WTC11 (cell line): Measurements from ENCODE around the gene VTI1A. TPM values are rescaled to one million over a fixed set of nuclear protein-coding genes. Genes with fewer than 3 reads are reported as not detected.

Experiments
- ATAC-seq: fragments of 200-7000 bp; cut with Tn5 transposase; 2 replicates; pipeline ENCODE4 v1.10.0; 2021; ENCODE audit warnings: mild to moderate bottlenecking, moderate library complexity
- CTCF ChIA-PET: fragments of 300-600 bp; sonication (Branson Sonifier 250); formaldehyde crosslinking; loops from one replicate; lab custom pipeline; 2021; ENCODE audit warnings: antibody characterized with exemption; lab: Charles Lee
- POLR2A ChIA-PET: fragments of 350-600 bp; sonication (Branson Sonifier 250); formaldehyde crosslinking; loops from one replicate; lab custom pipeline; 2021; ENCODE audit warnings: antibody characterized with exemption; lab: Charles Lee
- DNase-seq: peaks from one replicate; pipeline ENCODE4 v3.0.0; 2021; ENCODE audit warnings: low spot score
- H3K27ac Mint-ChIP-seq: 2 replicates; pipeline ENCODE4 v1.8.0; 2021; ENCODE audit warnings: mixed read lengths
- H3K27me3 Mint-ChIP-seq: 2 replicates; pipeline ENCODE4 v1.8.0; 2021; ENCODE audit warnings: low read depth, mild to moderate bottlenecking, moderate library complexity, mixed read lengths
- H3K36me3 Mint-ChIP-seq: 2 replicates; pipeline ENCODE4 v1.8.0; 2021; ENCODE audit warnings: mixed read lengths
- H3K4me1 Mint-ChIP-seq: 2 replicates; pipeline ENCODE4 v1.8.0; 2022; ENCODE audit warnings: mixed read lengths
- H3K4me3 Mint-ChIP-seq: 2 replicates; pipeline ENCODE4 v1.8.0; 2021; ENCODE audit warnings: mild to moderate bottlenecking, moderate library complexity, mixed read lengths
- H3K9me3 Mint-ChIP-seq: 2 replicates; pipeline ENCODE4 v1.8.0; 2021; ENCODE audit warnings: mixed read lengths
- ATF1 ChIP-seq: sonication (generic); formaldehyde crosslinking; IDR thresholded peaks from 2 replicates; pipeline ENCODE4 v1.8.1; 2023; ENCODE audit warnings: mild to moderate bottlenecking, moderate library complexity, missing genetic modification reagents
- CREM ChIP-seq: sonication (generic); formaldehyde crosslinking; IDR thresholded peaks from 2 replicates; pipeline ENCODE4 v1.8.1; 2022; ENCODE audit warnings: mild to moderate bottlenecking, missing genetic modification reagents, moderate library complexity
- ERG ChIP-seq: fragments of 250-450 bp; sonication (Bioruptor Pico); IDR thresholded peaks from 2 replicates; pipeline ENCODE4 v1.8.0; 2021; ENCODE audit warnings: mild to moderate bottlenecking
- ESRRA ChIP-seq: sonication (generic); formaldehyde crosslinking; IDR thresholded peaks from 2 replicates; pipeline ENCODE4 v1.8.1; 2022; ENCODE audit warnings: mild to moderate bottlenecking, missing genetic modification reagents, borderline replicate concordance
- ETV6 ChIP-seq: sonication (generic); formaldehyde crosslinking; IDR thresholded peaks from 2 replicates; pipeline ENCODE4 v1.8.1; 2022; ENCODE audit warnings: mild to moderate bottlenecking, missing genetic modification reagents
- GRHL2 ChIP-seq: fragments of 250-450 bp; sonication (Bioruptor Pico); IDR thresholded peaks from 2 replicates; pipeline ENCODE4 v1.8.0; 2022; ENCODE audit warnings: mild to moderate bottlenecking, moderate library complexity; ENCODE audit not compliant: insufficient replicate concordance, severe bottlenecking
- HMGA2 ChIP-seq: fragments of 250-450 bp; sonication (Bioruptor Pico); IDR thresholded peaks from 2 replicates; pipeline ENCODE4 v1.4.0; 2021; ENCODE audit warnings: mild to moderate bottlenecking, moderate library complexity
- JUN ChIP-seq: sonication (generic); formaldehyde crosslinking; IDR thresholded peaks from 2 replicates; pipeline ENCODE4 v1.8.0; 2023; ENCODE audit warnings: mild to moderate bottlenecking, missing genetic modification reagents
- MAX ChIP-seq: sonication (generic); formaldehyde crosslinking; IDR thresholded peaks from 2 replicates; pipeline ENCODE4 v1.8.0; 2022; ENCODE audit warnings: mild to moderate bottlenecking, missing genetic modification reagents
- NFE2L1 ChIP-seq: sonication (generic); formaldehyde crosslinking; IDR thresholded peaks from 2 replicates; pipeline ENCODE4 v1.8.1; 2023; ENCODE audit warnings: missing genetic modification reagents
- PRRX2 ChIP-seq: fragments of 250-450 bp; sonication (Bioruptor Pico); IDR thresholded peaks from 2 replicates; pipeline ENCODE4 v1.8.0; 2021; ENCODE audit warnings: mild to moderate bottlenecking
- SMAD4 ChIP-seq: sonication (generic); formaldehyde crosslinking; IDR thresholded peaks from 2 replicates; pipeline ENCODE4 v1.8.0; 2022; ENCODE audit warnings: mild to moderate bottlenecking, missing genetic modification reagents
- TEAD1 ChIP-seq: sonication (generic); formaldehyde crosslinking; IDR thresholded peaks from 2 replicates; pipeline ENCODE4 v1.8.0; 2022; ENCODE audit warnings: mild to moderate bottlenecking, missing genetic modification reagents
- TP53 ChIP-seq: sonication (generic); formaldehyde crosslinking; IDR thresholded peaks from 2 replicates; pipeline ENCODE4 v1.8.1; 2023; ENCODE audit warnings: mild to moderate bottlenecking, missing genetic modification reagents
- ZNF121 ChIP-seq: sonication (generic); formaldehyde crosslinking; IDR thresholded peaks from 2 replicates; pipeline ENCODE4 v1.8.0; 2023; ENCODE audit warnings: missing genetic modification reagents
- ZNF138 ChIP-seq: sonication (generic); formaldehyde crosslinking; conservative IDR thresholded peaks from 2 replicates; pipeline ENCODE4 v1.8.1; 2022; ENCODE audit warnings: mild to moderate bottlenecking, moderate library complexity, missing genetic modification reagents
- ZNF317 ChIP-seq: sonication (generic); formaldehyde crosslinking; IDR thresholded peaks from 2 replicates; pipeline ENCODE4 v1.8.1; 2023; ENCODE audit warnings: low read depth, mild to moderate bottlenecking, moderate library complexity, missing genetic modification reagents, borderline replicate concordance
- ZNF416 ChIP-seq: fragments of 250-450 bp; sonication (Bioruptor Pico); IDR thresholded peaks from 2 replicates; pipeline ENCODE4 v1.9.0; 2021; ENCODE audit warnings: mild to moderate bottlenecking, inconsistent platforms
- ZNF671 ChIP-seq: fragments of 250-450 bp; sonication (Bioruptor Pico); IDR thresholded peaks from 2 replicates; pipeline ENCODE4 v1.8.0; 2021; ENCODE audit warnings: mild to moderate bottlenecking
- total RNA-seq: library from RNA; stranded (reverse); gene quantifications from 3 replicates; pipeline ENCODE4 v1.2.3, GENCODE V29; 2021
- TF ChIP-seq, protein P1 (sequence below): sonication (generic); formaldehyde crosslinking; IDR thresholded peaks from 2 replicates; pipeline ENCODE4 v1.8.1; 2023; ENCODE audit warnings: mild to moderate bottlenecking, moderate library complexity, missing genetic modification reagents
- TF ChIP-seq, protein P2 (sequence below): sonication (generic); formaldehyde crosslinking; IDR thresholded peaks from 2 replicates; pipeline ENCODE4 v1.8.1; 2023; ENCODE audit warnings: mild to moderate bottlenecking, missing genetic modification reagents
- TF ChIP-seq, protein P3 (sequence below): fragments of 250-450 bp; sonication (Bioruptor Pico); IDR thresholded peaks from 2 replicates; pipeline ENCODE4 v1.9.0; 2021; ENCODE audit warnings: moderate library complexity, mild to moderate bottlenecking, inconsistent platforms, borderline replicate concordance
- TF ChIP-seq, protein P4 (sequence below): sonication (generic); formaldehyde crosslinking; IDR thresholded peaks from 2 replicates; pipeline ENCODE4 v1.8.1; 2022; ENCODE audit warnings: mild to moderate bottlenecking, missing genetic modification reagents, moderate library complexity, borderline replicate concordance

Gene VTI1A
- total RNA-seq, 1 experiment from 2014 or later = 20.1 TPM

DNA sequence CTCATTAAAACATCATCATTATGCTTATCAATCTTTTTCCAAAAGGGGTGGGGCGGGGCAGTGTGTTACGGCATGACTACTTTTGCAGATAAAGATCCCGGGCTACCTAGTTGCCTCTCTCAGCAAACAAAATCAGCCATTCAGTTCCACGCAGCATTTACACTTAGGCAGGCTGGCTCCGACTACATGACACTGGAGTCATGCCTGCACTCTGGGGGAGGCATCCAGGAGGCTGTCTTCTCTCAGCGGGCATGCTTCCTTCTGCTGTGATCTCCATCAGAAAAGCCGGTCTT, 309.2 kb downstream of the VTI1A start:
- DNase-seq (no peak), ATAC-seq (no peak; the same call in 1 of the 2 replicates)
- TF ChIP-seq SMAD4 (CRISPR knock-in tag) (no peak), ZNF138 (CRISPR knock-in tag) (no peak), TEAD1 (CRISPR knock-in tag) (no peak), ZNF671 (CRISPR knock-in tag) (no peak), NFE2L1 (CRISPR knock-in tag) (no peak), ZNF317 (CRISPR knock-in tag) (no peak), JUN (CRISPR knock-in tag) (no peak), CREM (CRISPR knock-in tag) (no peak)
- Mint-ChIP-seq H3K36me3 (no peaks in the 10 kb centered on the region), H3K4me3 (no peak overlapping the region), H3K4me1 (peaks cover 20% of the 10 kb centered on the region), H3K27me3 (no peaks in the 10 kb centered on the region), H3K9me3 (no peaks in the 10 kb centered on the region), H3K27ac (no peak overlapping the region)
- ChIA-PET CTCF (no interaction called here), POLR2A (no interaction called here)

GRCh38 chr10:112758961-112759360, 311.9 kb downstream of the VTI1A start:
- POLR2A ChIA-PET = interaction anchor here (0.6 kb wide), 1 partner anchor 1802 kb away, joined by 4 read pairs; no protein-coding TSS in a partner anchor
- Mint-ChIP-seq H3K27me3 (no peaks in the 10 kb centered on the region), H3K9me3 (no peaks in the 10 kb centered on the region), H3K4me1 (peaks cover 17% of the 10 kb centered on the region), H3K27ac (no peak overlapping the region), H3K36me3 (no peaks in the 10 kb centered on the region), H3K4me3 (no peak overlapping the region)
- no peak for DNase-seq
- TF ChIP-seq MAX = no peak
- TF ChIP-seq, protein P1, sequence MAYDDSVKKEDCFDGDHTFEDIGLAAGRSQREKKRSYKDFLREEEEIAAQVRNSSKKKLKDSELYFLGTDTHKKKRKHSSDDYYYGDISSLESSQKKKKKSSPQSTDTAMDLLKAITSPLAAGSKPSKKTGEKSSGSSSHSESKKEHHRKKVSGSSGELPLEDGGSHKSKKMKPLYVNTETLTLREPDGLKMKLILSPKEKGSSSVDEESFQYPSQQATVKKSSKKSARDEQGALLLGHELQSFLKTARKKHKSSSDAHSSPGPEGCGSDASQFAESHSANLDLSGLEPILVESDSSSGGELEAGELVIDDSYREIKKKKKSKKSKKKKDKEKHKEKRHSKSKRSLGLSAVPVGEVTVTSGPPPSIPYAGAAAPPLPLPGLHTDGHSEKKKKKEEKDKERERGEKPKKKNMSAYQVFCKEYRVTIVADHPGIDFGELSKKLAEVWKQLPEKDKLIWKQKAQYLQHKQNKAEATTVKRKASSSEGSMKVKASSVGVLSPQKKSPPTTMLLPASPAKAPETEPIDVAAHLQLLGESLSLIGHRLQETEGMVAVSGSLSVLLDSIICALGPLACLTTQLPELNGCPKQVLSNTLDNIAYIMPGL (CRISPR knock-in tag) = no peak
- TF ChIP-seq JUN (CRISPR knock-in tag) = no peak
- TF ChIP-seq, protein P2, sequence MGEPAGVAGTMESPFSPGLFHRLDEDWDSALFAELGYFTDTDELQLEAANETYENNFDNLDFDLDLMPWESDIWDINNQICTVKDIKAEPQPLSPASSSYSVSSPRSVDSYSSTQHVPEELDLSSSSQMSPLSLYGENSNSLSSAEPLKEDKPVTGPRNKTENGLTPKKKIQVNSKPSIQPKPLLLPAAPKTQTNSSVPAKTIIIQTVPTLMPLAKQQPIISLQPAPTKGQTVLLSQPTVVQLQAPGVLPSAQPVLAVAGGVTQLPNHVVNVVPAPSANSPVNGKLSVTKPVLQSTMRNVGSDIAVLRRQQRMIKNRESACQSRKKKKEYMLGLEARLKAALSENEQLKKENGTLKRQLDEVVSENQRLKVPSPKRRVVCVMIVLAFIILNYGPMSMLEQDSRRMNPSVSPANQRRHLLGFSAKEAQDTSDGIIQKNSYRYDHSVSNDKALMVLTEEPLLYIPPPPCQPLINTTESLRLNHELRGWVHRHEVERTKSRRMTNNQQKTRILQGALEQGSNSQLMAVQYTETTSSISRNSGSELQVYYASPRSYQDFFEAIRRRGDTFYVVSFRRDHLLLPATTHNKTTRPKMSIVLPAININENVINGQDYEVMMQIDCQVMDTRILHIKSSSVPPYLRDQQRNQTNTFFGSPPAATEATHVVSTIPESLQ (CRISPR knock-in tag) = no peak
- no peak for TF ChIP-seq GRHL2 (CRISPR knock-in tag)
- no peak for TF ChIP-seq PRRX2 (CRISPR knock-in tag)
- TF ChIP-seq ZNF121 (CRISPR knock-in tag) = no peak
- no peak for TF ChIP-seq ZNF416 (CRISPR knock-in tag)
- TF ChIP-seq, protein P3, sequence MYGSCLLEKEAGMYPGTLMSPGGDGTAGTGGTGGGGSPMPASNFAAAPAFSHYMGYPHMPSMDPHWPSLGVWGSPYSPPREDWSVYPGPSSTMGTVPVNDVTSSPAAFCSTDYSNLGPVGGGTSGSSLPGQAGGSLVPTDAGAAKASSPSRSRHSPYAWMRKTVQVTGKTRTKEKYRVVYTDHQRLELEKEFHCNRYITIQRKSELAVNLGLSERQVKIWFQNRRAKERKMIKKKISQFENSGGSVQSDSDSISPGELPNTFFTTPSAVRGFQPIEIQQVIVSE (CRISPR knock-in tag) = no peak
- no peak for TF ChIP-seq HMGA2 (CRISPR knock-in tag)
- no peak for TF ChIP-seq ATF1 (CRISPR knock-in tag)
- CTCF ChIA-PET = interaction anchor here (0.6 kb wide), 1 partner anchor 42 kb away, joined by 4 read pairs; no protein-coding TSS in a partner anchor
- ATAC-seq = no peak

GRCh38 chr10:112759496-112759895, 312.5 kb downstream of the VTI1A start:
- Mint-ChIP-seq H3K9me3 (no peaks in the 10 kb centered on the region), H3K4me3 (no peak overlapping the region), H3K36me3 (no peaks in the 10 kb centered on the region)
- ATAC-seq (no peak), DNase-seq (no peak)
- TF ChIP-seq PRRX2 (CRISPR knock-in tag) (no peak), TP53 (CRISPR knock-in tag) (no peak), ERG (CRISPR knock-in tag) (no peak), ETV6 (CRISPR knock-in tag) (no peak), ZNF671 (CRISPR knock-in tag) (no peak), ESRRA (no peak)
- TF ChIP-seq, protein P1 (CRISPR knock-in tag) = no peak
- TF ChIP-seq, protein P4, sequence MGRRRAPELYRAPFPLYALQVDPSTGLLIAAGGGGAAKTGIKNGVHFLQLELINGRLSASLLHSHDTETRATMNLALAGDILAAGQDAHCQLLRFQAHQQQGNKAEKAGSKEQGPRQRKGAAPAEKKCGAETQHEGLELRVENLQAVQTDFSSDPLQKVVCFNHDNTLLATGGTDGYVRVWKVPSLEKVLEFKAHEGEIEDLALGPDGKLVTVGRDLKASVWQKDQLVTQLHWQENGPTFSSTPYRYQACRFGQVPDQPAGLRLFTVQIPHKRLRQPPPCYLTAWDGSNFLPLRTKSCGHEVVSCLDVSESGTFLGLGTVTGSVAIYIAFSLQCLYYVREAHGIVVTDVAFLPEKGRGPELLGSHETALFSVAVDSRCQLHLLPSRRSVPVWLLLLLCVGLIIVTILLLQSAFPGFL (CRISPR knock-in tag) = no peak
- TF ChIP-seq, all 79 proteins: peak for 0
- ChIA-PET CTCF (no interaction called here), POLR2A (no interaction called here)
- H3K27me3 Mint-ChIP-seq = no peaks in the 10 kb centered on the region
- H3K27ac Mint-ChIP-seq = no peak overlapping the region
- H3K4me1 Mint-ChIP-seq = peaks cover 12% of the 10 kb centered on the region
